Loucy (cell line): Measurements from ENCODE around the gene AIG1.

Experiments
- H2AFZ ChIP-seq: fragments of 200-600 bp; sonication (generic); 2 replicates; pipeline ENCODE4 v1.6.0; 2016; ENCODE audit warnings: antibody characterized with exemption, mild to moderate bottlenecking, low read length, moderate library complexity
- H3F3A ChIP-seq: fragments of 200-600 bp; 2 replicates; pipeline ENCODE4 v1.6.0; 2016; ENCODE audit warnings: antibody characterized with exemption, low read depth, mild to moderate bottlenecking
- H3K27me3 ChIP-seq: fragments of 200-600 bp; sonication (generic); 2 replicates; pipeline ENCODE4 v1.6.1; 2014; ENCODE audit warnings: low read length, mild to moderate bottlenecking; ENCODE audit not compliant: insufficient read depth, poor library complexity, severe bottlenecking
- H3K36me3 ChIP-seq: fragments of 200-600 bp; sonication (generic); 2 replicates; pipeline ENCODE4 v1.6.1; 2016; ENCODE audit warnings: low read length; ENCODE audit not compliant: insufficient read depth
- H3K4me1 ChIP-seq: fragments of 200-600 bp; sonication (generic); 2 replicates; pipeline ENCODE4 v1.5.1; 2014; ENCODE audit warnings: low read length, mild to moderate bottlenecking; ENCODE audit not compliant: insufficient read depth, poor library complexity, severe bottlenecking
- H3K4me2 ChIP-seq: fragments of 200-600 bp; sonication (generic); 2 replicates; pipeline ENCODE4 v1.6.0; 2014; ENCODE audit warnings: antibody characterized with exemption, low read length, low read depth, mild to moderate bottlenecking; ENCODE audit not compliant: poor library complexity, severe bottlenecking
- H3K4me3 ChIP-seq: fragments of 200-600 bp; sonication (generic); 2 replicates; pipeline ENCODE4 v1.5.1; 2014; ENCODE audit warnings: low read length, mild to moderate bottlenecking, mixed read lengths; ENCODE audit not compliant: poor library complexity, severe bottlenecking
- H3K79me2 ChIP-seq: fragments of 200-600 bp; sonication (generic); 2 replicates; pipeline ENCODE4 v1.6.1; 2014; ENCODE audit warnings: low read length; ENCODE audit not compliant: insufficient read depth
- H3K9ac ChIP-seq: fragments of 200-600 bp; sonication (generic); 2 replicates; pipeline ENCODE4 v1.6.0; 2014; ENCODE audit warnings: mild to moderate bottlenecking, low read depth, low read length, moderate library complexity; ENCODE audit not compliant: poor library complexity, severe bottlenecking
- H3K9me2 ChIP-seq: fragments of 200-600 bp; sonication (generic); replicated peaks from 2 replicates; pipeline ENCODE4 v1.6.1; 2016; ENCODE audit warnings: low read depth, low read length, mixed read lengths
- H3K9me3 ChIP-seq: fragments of 200-600 bp; sonication (generic); 2 replicates; pipeline ENCODE4 v1.6.1; 2014; ENCODE audit warnings: mild to moderate bottlenecking, antibody characterized with exemption, low read length, low read depth; ENCODE audit not compliant: insufficient read depth
- H4K20me1 ChIP-seq: fragments of 200-600 bp; sonication (generic); 2 replicates; pipeline ENCODE4 v1.6.0; 2014; ENCODE audit warnings: antibody characterized with exemption, low read length, mild to moderate bottlenecking; ENCODE audit not compliant: insufficient read depth, poor library complexity, severe bottlenecking
- CTCF ChIP-seq: fragments of 200-600 bp; sonication (generic); conservative IDR thresholded peaks from 2 replicates; pipeline ENCODE4 v1.5.1; 2014; ENCODE audit warnings: mild to moderate bottlenecking, antibody characterized with exemption, low read length
- EZH2phosphoT487 ChIP-seq: fragments of 200-600 bp; IDR thresholded peaks from 2 replicates; pipeline ENCODE4 v1.6.1; 2018; ENCODE audit warnings: antibody characterized with exemption, mild to moderate bottlenecking, moderate library complexity, borderline replicate concordance

Gene AIG1

GRCh38 chr6:143331362-143331761, 270.7 kb downstream of the AIG1 start:
- no peaks in the 10 kb centered on the region for H3K9me2 ChIP-seq

GRCh38 chr6:143332153-143332845, 271.6 kb downstream of the AIG1 start:
- H3K4me3 ChIP-seq, result no peak overlapping the region
- peaks cover 25% of the 10 kb centered on the region for H3K4me1 ChIP-seq
- TF ChIP-seq CTCF (no peak), EZH2phosphoT487 (no peak)
- H3K36me3 ChIP-seq, result no peaks in the 10 kb centered on the region
- H2AFZ ChIP-seq, result no peak overlapping the region
- H3K27me3 ChIP-seq, result no peaks in the 10 kb centered on the region
- H4K20me1 ChIP-seq, result no peaks in the 10 kb centered on the region
- no peak overlapping the region for H3K4me2 ChIP-seq
- no peaks in the 10 kb centered on the region for H3F3A ChIP-seq
- no peaks in the 10 kb centered on the region for H3K9me2 ChIP-seq
- H3K9ac ChIP-seq, result no peak overlapping the region
- H3K79me2 ChIP-seq, result no peaks in the 10 kb centered on the region
- H3K9me3 ChIP-seq, result no peaks in the 10 kb centered on the region

More at GRCh38 chr6:143331362-143331761, 270.7 kb downstream of the AIG1 start:
- Histone ChIP-seq H3K9me3 (no peaks in the 10 kb centered on the region), H3K36me3 (no peaks in the 10 kb centered on the region), H2AFZ (no peak overlapping the region), H4K20me1 (no peaks in the 10 kb centered on the region), H3K79me2 (no peaks in the 10 kb centered on the region), H3K9ac (no peak overlapping the region), H3K4me2 (no peak overlapping the region), H3F3A (no peaks in the 10 kb centered on the region), H3K4me3 (no peak overlapping the region), H3K4me1 (peaks cover 18% of the 10 kb centered on the region), H3K27me3 (no peaks in the 10 kb centered on the region)
- TF ChIP-seq CTCF, result no peak
- no peak for TF ChIP-seq EZH2phosphoT487

GRCh38 chr6:143333081-143333480, 272.4 kb downstream of the AIG1 start:
- Histone ChIP-seq H3K27me3 (no peaks in the 10 kb centered on the region), H3K79me2 (no peaks in the 10 kb centered on the region), H3K4me3 (no peak overlapping the region), H3K4me2 (no peak overlapping the region), H3K9ac (no peak overlapping the region), H4K20me1 (no peaks in the 10 kb centered on the region), H3F3A (no peaks in the 10 kb centered on the region), H3K9me2 (no peaks in the 10 kb centered on the region), H3K36me3 (no peaks in the 10 kb centered on the region), H2AFZ (no peak overlapping the region), H3K4me1 (peaks cover 25% of the 10 kb centered on the region), H3K9me3 (no peaks in the 10 kb centered on the region)
- TF ChIP-seq CTCF (no peak), EZH2phosphoT487 (no peak)
